WTC11 (cell line): ENCODE measurements around the gene SHPK. TPM values are rescaled to one million over a fixed set of nuclear protein-coding genes. Genes with fewer than 3 reads are reported as not detected.
"Not testable (repeated sequence)": the region's sequence is repeated elsewhere in the genome, so short reads cannot be mapped to it uniquely, and the experiment has no call there.

ENCODE experiments used
- ATAC-seq: fragments of 200-7000 bp; cut with Tn5 transposase; 2 replicates; pipeline ENCODE4 v1.10.0; 2021; ENCODE audit warnings: mild to moderate bottlenecking, moderate library complexity
- CTCF ChIA-PET: fragments of 300-600 bp; sonication (Branson Sonifier 250); formaldehyde crosslinking; loops from one replicate; lab custom pipeline; 2021; ENCODE audit warnings: antibody characterized with exemption; lab: Charles Lee
- POLR2A ChIA-PET: fragments of 350-600 bp; sonication (Branson Sonifier 250); formaldehyde crosslinking; loops from one replicate; lab custom pipeline; 2021; ENCODE audit warnings: antibody characterized with exemption; lab: Charles Lee
- DNase-seq: peaks from one replicate; pipeline ENCODE4 v3.0.0; 2021; ENCODE audit warnings: low spot score
- H3K27ac Mint-ChIP-seq: 2 replicates; pipeline ENCODE4 v1.8.0; 2021; ENCODE audit warnings: mixed read lengths
- H3K27me3 Mint-ChIP-seq: 2 replicates; pipeline ENCODE4 v1.8.0; 2021; ENCODE audit warnings: low read depth, mild to moderate bottlenecking, moderate library complexity, mixed read lengths
- H3K36me3 Mint-ChIP-seq: 2 replicates; pipeline ENCODE4 v1.8.0; 2021; ENCODE audit warnings: mixed read lengths
- H3K4me1 Mint-ChIP-seq: 2 replicates; pipeline ENCODE4 v1.8.0; 2022; ENCODE audit warnings: mixed read lengths
- H3K4me3 Mint-ChIP-seq: 2 replicates; pipeline ENCODE4 v1.8.0; 2021; ENCODE audit warnings: mild to moderate bottlenecking, moderate library complexity, mixed read lengths
- H3K9me3 Mint-ChIP-seq: 2 replicates; pipeline ENCODE4 v1.8.0; 2021; ENCODE audit warnings: mixed read lengths
- AFF4 ChIP-seq: sonication (generic); formaldehyde crosslinking; IDR thresholded peaks from 2 replicates; pipeline ENCODE4 v1.8.1; 2023; ENCODE audit warnings: mild to moderate bottlenecking, missing genetic modification reagents, borderline replicate concordance
- E2F1 ChIP-seq: sonication (generic); formaldehyde crosslinking; IDR thresholded peaks from 2 replicates; pipeline ENCODE4 v1.8.0; 2022; ENCODE audit warnings: mild to moderate bottlenecking, missing genetic modification reagents
- MXD4 ChIP-seq: fragments of 250-450 bp; sonication (Bioruptor Pico); IDR thresholded peaks from 2 replicates; pipeline ENCODE4 v1.8.0; 2021; ENCODE audit warnings: mild to moderate bottlenecking, moderate library complexity, borderline replicate concordance
- RELA ChIP-seq: sonication (generic); formaldehyde crosslinking; IDR thresholded peaks from 2 replicates; pipeline ENCODE4 v1.8.1; 2022; ENCODE audit warnings: missing genetic modification reagents, mild to moderate bottlenecking, borderline replicate concordance
- RORB ChIP-seq: fragments of 250-450 bp; sonication (Bioruptor Pico); IDR thresholded peaks from 2 replicates; pipeline ENCODE4 v1.9.0; 2021; ENCODE audit warnings: mild to moderate bottlenecking
- total RNA-seq: library from RNA; stranded (reverse); gene quantifications from 3 replicates; pipeline ENCODE4 v1.2.3, GENCODE V29; 2021
- TF ChIP-seq, protein P1 (sequence below): sonication (generic); formaldehyde crosslinking; IDR thresholded peaks from 2 replicates; pipeline ENCODE4 v1.8.1; 2023; ENCODE audit warnings: mild to moderate bottlenecking, missing genetic modification reagents, moderate library complexity
- TF ChIP-seq, protein P2 (sequence below): fragments of 250-450 bp; sonication (Bioruptor Pico); IDR thresholded peaks from 2 replicates; pipeline ENCODE4 v1.9.0; 2021; ENCODE audit warnings: mild to moderate bottlenecking, borderline replicate concordance
- TF ChIP-seq, protein P3 (sequence below): sonication (generic); formaldehyde crosslinking; conservative IDR thresholded peaks from 2 replicates; pipeline ENCODE4 v1.8.1; 2023; ENCODE audit warnings: mild to moderate bottlenecking, low read depth, missing genetic modification reagents, moderate library complexity

SHPK gene
- total RNA-seq, 1 experiment from 2014 or later = 29.2 TPM

DNA sequence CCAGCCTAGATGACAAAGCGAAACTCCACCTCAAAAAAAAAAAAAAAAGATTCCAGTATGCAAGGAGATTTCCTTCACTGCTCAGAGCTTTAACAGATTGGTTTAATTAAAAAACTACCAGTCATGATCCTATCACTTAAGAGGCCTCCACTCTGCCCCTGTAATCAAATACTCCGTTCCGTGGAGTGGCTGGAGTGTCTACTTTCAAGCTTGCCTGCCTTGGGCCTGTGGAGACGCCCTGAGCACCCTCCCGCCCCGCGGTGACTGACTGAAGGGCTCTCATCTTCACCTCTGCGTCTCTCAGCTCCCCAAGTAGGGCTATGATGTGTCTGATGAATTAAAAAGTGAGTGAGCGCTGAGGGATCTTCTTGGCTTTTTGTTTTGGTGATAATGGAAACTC lies 53.1 kb downstream of the SHPK start:
- peaks cover 4% of the 10 kb centered on the region; the same call in 1 of the 2 replicates for H3K9me3 Mint-ChIP-seq
- TF ChIP-seq, protein P1, sequence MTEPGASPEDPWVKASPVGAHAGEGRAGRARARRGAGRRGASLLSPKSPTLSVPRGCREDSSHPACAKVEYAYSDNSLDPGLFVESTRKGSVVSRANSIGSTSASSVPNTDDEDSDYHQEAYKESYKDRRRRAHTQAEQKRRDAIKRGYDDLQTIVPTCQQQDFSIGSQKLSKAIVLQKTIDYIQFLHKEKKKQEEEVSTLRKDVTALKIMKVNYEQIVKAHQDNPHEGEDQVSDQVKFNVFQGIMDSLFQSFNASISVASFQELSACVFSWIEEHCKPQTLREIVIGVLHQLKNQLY (CRISPR knock-in tag) = no peak
- no peak for TF ChIP-seq MXD4
- TF ChIP-seq E2F1 = no peak
- no peak for TF ChIP-seq RELA (CRISPR knock-in tag)
- TF ChIP-seq, protein P2, sequence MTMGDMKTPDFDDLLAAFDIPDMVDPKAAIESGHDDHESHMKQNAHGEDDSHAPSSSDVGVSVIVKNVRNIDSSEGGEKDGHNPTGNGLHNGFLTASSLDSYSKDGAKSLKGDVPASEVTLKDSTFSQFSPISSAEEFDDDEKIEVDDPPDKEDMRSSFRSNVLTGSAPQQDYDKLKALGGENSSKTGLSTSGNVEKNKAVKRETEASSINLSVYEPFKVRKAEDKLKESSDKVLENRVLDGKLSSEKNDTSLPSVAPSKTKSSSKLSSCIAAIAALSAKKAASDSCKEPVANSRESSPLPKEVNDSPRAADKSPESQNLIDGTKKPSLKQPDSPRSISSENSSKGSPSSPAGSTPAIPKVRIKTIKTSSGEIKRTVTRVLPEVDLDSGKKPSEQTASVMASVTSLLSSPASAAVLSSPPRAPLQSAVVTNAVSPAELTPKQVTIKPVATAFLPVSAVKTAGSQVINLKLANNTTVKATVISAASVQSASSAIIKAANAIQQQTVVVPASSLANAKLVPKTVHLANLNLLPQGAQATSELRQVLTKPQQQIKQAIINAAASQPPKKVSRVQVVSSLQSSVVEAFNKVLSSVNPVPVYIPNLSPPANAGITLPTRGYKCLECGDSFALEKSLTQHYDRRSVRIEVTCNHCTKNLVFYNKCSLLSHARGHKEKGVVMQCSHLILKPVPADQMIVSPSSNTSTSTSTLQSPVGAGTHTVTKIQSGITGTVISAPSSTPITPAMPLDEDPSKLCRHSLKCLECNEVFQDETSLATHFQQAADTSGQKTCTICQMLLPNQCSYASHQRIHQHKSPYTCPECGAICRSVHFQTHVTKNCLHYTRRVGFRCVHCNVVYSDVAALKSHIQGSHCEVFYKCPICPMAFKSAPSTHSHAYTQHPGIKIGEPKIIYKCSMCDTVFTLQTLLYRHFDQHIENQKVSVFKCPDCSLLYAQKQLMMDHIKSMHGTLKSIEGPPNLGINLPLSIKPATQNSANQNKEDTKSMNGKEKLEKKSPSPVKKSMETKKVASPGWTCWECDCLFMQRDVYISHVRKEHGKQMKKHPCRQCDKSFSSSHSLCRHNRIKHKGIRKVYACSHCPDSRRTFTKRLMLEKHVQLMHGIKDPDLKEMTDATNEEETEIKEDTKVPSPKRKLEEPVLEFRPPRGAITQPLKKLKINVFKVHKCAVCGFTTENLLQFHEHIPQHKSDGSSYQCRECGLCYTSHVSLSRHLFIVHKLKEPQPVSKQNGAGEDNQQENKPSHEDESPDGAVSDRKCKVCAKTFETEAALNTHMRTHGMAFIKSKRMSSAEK (CRISPR knock-in tag) = no peak
- no peak for TF ChIP-seq AFF4 (CRISPR knock-in tag)

DNA sequence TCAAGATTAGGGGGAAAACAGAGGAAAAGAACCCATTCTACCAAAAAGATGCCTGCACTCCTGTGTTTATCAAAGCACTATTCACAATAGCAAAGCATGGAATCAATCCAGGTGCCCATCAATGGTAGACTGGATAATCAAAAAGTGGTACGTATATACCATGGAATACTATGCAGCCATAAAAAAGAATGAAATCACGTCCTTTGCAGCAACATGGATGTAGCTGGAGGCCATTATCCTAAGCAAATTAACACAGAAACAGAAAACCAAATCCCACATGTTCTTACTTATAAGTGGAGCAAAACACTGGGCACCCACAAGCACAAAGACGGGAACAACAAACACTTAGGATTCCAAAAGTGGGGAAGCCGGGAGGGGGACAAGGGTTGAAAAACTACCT lies 57.4 kb downstream of the SHPK start:
- H3K27me3 Mint-ChIP-seq, CTCF ChIA-PET, H3K4me1 Mint-ChIP-seq, H3K4me3 Mint-ChIP-seq, DNase-seq, H3K27ac Mint-ChIP-seq, H3K9me3 Mint-ChIP-seq, POLR2A ChIA-PET, ATAC-seq: not testable (repeated sequence)
- peaks cover 15% of the 10 kb centered on the region for H3K36me3 Mint-ChIP-seq

More for the DNA sequence above, 53.1 kb downstream of the SHPK start:
- H3K27me3 Mint-ChIP-seq = no peaks in the 10 kb centered on the region
- H3K27ac Mint-ChIP-seq = peak overlapping the region; percentile 47; the same call in 1 of the 2 replicates
- ChIA-PET POLR2A (interaction anchor here (0.6 kb wide), 1 partner anchor 74 kb away, joined by 3 read pairs; no protein-coding TSS in a partner anchor), CTCF (interaction anchor here (1.3 kb wide), 1 partner anchor 19 kb away, joined by 5 read pairs; no protein-coding TSS in a partner anchor)
- H3K36me3 Mint-ChIP-seq = peaks cover 10% of the 10 kb centered on the region
- no peaks in the 10 kb centered on the region for H3K4me1 Mint-ChIP-seq
- no peak overlapping the region for H3K4me3 Mint-ChIP-seq
- ATAC-seq (no peak), DNase-seq (no peak)

DNA sequence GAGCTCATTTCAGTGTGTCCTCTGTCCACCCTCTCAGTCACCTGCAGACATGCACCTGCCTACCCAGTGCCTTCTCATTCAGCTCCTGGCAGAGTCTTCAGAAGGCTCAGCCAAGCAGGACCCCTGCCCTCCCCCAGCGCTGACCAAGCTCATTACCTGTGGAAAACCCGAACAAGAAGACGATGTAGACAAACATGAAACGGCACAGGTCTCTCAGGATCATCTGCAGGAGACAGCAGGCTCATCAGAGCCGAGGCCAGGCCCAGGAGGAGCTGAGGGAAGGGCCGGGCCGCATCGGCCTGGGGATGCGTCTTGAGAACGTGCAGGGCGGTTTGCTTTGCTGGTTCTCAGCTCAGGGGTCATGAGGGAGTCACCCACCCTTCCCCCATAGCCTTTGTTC lies 59.1 kb downstream of the SHPK start:
- POLR2A ChIA-PET = no interaction called here
- H3K27ac Mint-ChIP-seq = no peak overlapping the region
- no peak for ATAC-seq
- TF ChIP-seq, protein P3, sequence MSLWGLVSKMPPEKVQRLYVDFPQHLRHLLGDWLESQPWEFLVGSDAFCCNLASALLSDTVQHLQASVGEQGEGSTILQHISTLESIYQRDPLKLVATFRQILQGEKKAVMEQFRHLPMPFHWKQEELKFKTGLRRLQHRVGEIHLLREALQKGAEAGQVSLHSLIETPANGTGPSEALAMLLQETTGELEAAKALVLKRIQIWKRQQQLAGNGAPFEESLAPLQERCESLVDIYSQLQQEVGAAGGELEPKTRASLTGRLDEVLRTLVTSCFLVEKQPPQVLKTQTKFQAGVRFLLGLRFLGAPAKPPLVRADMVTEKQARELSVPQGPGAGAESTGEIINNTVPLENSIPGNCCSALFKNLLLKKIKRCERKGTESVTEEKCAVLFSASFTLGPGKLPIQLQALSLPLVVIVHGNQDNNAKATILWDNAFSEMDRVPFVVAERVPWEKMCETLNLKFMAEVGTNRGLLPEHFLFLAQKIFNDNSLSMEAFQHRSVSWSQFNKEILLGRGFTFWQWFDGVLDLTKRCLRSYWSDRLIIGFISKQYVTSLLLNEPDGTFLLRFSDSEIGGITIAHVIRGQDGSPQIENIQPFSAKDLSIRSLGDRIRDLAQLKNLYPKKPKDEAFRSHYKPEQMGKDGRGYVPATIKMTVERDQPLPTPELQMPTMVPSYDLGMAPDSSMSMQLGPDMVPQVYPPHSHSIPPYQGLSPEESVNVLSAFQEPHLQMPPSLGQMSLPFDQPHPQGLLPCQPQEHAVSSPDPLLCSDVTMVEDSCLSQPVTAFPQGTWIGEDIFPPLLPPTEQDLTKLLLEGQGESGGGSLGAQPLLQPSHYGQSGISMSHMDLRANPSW (CRISPR knock-in tag) = no peak
- TF ChIP-seq RORB (CRISPR knock-in tag) = no peak
- no peaks in the 10 kb centered on the region for H3K27me3 Mint-ChIP-seq
- H3K4me3 Mint-ChIP-seq = no peak overlapping the region
- peaks cover 4% of the 10 kb centered on the region; the same call in 1 of the 2 replicates for H3K9me3 Mint-ChIP-seq
- H3K36me3 Mint-ChIP-seq = peaks cover 15% of the 10 kb centered on the region
- no peaks in the 10 kb centered on the region for H3K4me1 Mint-ChIP-seq
- DNase-seq = no peak
- CTCF ChIA-PET = interaction anchor here (0.6 to 1.3 kb wide), 2 partner anchors 26 to 150 kb away, joined by 3 to 4 read pairs; no protein-coding TSS in a partner anchor
